Measurements from ENCODE around the gene STOX1.
"Not testable (repeated sequence)": the region's sequence is repeated elsewhere in the genome, so short reads cannot be mapped to it uniquely, and the experiment has no call there.

The STOX1 gene

DNA sequence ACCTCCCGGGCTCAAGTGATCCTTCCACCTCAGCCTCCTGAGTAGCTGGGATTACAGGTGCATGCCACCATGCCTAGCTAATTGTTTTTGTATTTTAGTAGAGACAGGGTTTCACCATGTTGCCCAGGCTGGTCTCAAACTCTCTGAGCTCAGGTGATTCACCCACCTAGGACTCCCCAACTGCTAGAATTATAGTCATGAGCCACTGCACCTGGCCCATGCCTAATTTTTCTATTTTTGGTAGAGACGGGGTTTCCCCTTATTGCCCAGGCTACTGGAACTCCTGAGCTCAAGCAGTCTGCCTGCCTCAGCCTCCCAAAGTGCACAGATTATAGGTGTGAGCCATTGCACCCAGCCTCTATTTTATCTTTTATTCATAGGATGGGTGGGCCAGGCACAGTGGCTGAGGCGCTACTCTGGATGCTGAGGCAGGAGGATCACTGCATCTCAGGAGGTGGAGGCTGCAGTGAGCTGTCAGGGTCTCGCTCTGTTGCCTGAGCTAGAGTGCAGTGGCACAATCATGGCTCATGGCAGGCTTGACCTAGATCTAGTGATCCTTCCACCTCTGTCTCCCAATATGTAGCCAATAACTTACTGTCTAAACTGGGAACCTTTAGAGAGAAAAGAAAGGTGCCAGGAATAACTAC is 31.3 kb upstream of the STOX1 start:
- TF ChIP-seq, protein P1, sequence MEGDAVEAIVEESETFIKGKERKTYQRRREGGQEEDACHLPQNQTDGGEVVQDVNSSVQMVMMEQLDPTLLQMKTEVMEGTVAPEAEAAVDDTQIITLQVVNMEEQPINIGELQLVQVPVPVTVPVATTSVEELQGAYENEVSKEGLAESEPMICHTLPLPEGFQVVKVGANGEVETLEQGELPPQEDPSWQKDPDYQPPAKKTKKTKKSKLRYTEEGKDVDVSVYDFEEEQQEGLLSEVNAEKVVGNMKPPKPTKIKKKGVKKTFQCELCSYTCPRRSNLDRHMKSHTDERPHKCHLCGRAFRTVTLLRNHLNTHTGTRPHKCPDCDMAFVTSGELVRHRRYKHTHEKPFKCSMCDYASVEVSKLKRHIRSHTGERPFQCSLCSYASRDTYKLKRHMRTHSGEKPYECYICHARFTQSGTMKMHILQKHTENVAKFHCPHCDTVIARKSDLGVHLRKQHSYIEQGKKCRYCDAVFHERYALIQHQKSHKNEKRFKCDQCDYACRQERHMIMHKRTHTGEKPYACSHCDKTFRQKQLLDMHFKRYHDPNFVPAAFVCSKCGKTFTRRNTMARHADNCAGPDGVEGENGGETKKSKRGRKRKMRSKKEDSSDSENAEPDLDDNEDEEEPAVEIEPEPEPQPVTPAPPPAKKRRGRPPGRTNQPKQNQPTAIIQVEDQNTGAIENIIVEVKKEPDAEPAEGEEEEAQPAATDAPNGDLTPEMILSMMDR (IDR thresholded peaks at IDR 0.05; ENCODE audit: low read depth, low read length), result no peak
- no peak overlapping the region for H3K4me3 ChIP-seq (ENCODE audit: low read depth, low read length)

DNA sequence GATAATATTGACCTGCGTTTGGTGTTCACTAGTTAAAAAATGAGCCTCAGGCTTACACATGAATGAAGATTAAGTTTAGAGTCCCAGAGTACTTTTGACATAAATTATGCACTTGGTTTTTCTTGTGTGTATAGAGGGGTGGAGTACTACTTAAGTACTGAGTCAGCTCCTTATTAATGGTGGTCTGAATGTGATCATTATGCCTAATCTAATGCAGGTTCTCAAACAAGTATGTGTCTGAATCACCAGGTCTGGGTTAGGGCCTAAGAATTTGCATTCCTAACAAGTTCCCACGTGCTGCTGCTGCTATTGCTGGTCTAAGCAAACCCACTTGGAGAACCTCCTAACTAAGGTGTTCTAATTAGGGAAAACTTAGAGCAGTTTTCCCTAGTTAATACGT is 30.7 kb upstream of the STOX1 start:
- no peak overlapping the region for H3K4me3 ChIP-seq (ENCODE audit: low read depth, low read length)
- TF ChIP-seq, protein P1 (IDR thresholded peaks at IDR 0.05; ENCODE audit: low read depth, low read length), result no peak

DNA sequence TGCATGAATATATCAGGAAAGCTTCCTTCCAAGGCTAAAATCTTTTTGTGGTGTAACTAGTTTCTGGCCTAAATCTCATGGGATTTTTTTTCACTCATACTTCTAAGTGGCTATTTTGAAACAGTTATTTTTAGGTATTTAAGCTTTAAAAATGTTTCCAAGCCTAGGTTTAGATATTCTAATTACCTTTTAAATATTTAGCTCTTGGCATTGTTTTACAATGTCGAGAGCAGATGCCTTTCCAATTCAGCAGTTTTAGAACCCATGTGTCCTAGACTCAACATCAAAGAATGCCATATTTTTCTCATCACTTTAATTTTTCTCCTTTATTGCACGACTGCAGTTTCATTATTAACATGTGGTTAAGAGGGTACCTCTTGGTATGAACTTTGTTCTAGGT is 27.1 kb upstream of the STOX1 start:
- TF ChIP-seq, protein P1 (IDR thresholded peaks at IDR 0.05; ENCODE audit: low read depth, low read length), result no peak
- H3K4me3 ChIP-seq (ENCODE audit: low read depth, low read length), result no peak overlapping the region

- H3K4me3 ChIP-seq (ENCODE audit: low read depth, low read length), result no peak overlapping the region
- TF ChIP-seq, protein P1 (IDR thresholded peaks at IDR 0.05; ENCODE audit: low read depth, low read length), result no peak
Measured at GRCh38 chr10:68804692-68805091, 22.6 kb upstream of the STOX1 start.

GRCh38 chr10:68810830-68811229 is 16.5 kb upstream of the STOX1 start:
- not testable (repeated sequence) for H3K4me3 ChIP-seq (ENCODE audit: low read depth, low read length)

GRCh38 chr10:68811314-68812009 is 15.9 kb upstream of the STOX1 start:
- no peak overlapping the region for H3K4me3 ChIP-seq (ENCODE audit: low read depth, low read length)
- TF ChIP-seq, protein P1 (IDR thresholded peaks at IDR 0.05; ENCODE audit: low read depth, low read length), result no peak

DNA sequence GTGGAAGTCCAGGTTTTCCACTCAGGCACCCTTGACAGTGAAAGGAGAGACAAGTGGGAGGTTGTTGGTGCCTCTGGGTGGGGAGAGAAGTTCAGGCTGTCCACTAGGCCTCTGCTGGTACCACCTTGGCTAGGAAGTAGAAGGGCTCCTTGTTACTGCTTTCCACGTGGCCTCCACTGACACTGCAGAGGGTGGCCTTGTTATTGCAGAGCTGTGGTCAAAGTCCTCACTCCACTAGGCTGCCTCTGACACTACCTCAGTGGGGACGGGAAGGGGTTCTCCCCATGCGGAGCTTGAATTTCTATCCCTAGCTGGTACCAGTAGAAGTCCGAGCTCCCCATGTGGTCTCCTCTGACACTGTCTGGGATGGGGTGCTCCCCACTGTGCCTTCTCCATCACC is 14.9 kb upstream of the STOX1 start:
- TF ChIP-seq, protein P1 (IDR thresholded peaks at IDR 0.05; ENCODE audit: low read depth, low read length), result no peak
- no peak overlapping the region for H3K4me3 ChIP-seq (ENCODE audit: low read depth, low read length)
